Muscle layer of colon (tissue), 2 donors: ENCODE measurements around the gene CLASP1.
"Not testable (repeated sequence)": the region's sequence is repeated elsewhere in the genome, so short reads cannot be mapped to it uniquely, and the experiment has no call there.

ENCODE experiments used
- H3K27ac ChIP-seq: one replicate; pipeline ENCODE4 v1.7.0; 2013; ENCODE audit warnings: low read depth, mild to moderate bottlenecking, low read length, moderate library complexity
- H3K27me3 ChIP-seq, 2 donors: one replicate each; pipeline ENCODE4 v1.7.0; 2013; ENCODE audit warnings: low read length in 2 of 2, mild to moderate bottlenecking in 2 of 2; ENCODE audit not compliant: insufficient read depth in 2 of 2, control insufficient read depth in 1 of 2
- H3K36me3 ChIP-seq: one replicate; pipeline ENCODE4 v1.7.0; 2013; ENCODE audit warnings: mild to moderate bottlenecking, low read length; ENCODE audit not compliant: insufficient read depth
- H3K4me1 ChIP-seq: one replicate; pipeline ENCODE4 v1.7.0; 2013; ENCODE audit warnings: mild to moderate bottlenecking, low read length; ENCODE audit not compliant: insufficient read depth
- H3K4me3 ChIP-seq, 2 donors: one replicate each; pipeline ENCODE4 v1.7.0; 2013; ENCODE audit warnings: low read length in 2 of 2, low read depth in 1 of 2, mild to moderate bottlenecking in 1 of 2, moderate library complexity in 1 of 2
- H3K9ac ChIP-seq: one replicate; pipeline ENCODE4 v1.7.0; 2013; ENCODE audit warnings: low read length
- H3K9me3 ChIP-seq: one replicate; pipeline ENCODE4 v1.7.0; 2013; ENCODE audit warnings: mild to moderate bottlenecking, low read length
- donor health status: abdominal sarcoma.
- donor health status: Adenocarcinoma of cecum.

CLASP1 gene

DNA sequence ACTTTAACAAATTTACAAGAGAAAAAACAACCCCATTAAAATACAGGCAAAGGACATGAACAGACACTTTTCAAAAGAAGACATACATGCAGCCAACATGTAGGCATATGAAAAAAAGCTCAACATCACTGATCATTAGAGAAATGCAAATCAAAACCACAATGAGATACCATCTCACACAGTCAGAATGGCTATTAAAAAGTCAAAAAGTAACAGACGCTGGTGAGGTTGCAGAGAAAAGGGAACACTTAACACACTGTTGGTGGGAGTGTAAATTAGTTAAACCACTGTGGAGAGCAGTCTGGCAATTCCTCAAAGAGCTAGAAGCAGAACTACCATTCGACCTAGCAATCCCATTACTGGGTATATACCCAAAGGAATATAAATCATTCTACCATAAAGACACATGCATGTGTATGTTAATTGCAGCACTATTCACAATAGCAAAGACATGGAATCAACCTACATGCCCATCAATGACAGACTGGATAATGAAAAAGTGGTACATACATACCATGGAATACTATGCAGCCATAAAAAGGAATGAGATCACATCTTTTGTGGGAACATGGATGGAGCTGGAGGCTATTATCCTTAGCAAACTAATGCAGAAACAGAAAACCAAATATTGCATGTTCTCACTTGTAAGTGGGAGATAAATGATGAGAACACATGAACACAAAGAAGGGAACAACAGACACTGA is 96.6 kb downstream of the CLASP1 start:
- H3K4me3 ChIP-seq, H3K27ac ChIP-seq, H3K9ac ChIP-seq, H3K36me3 ChIP-seq, H3K27me3 ChIP-seq, H3K4me1 ChIP-seq, H3K9me3 ChIP-seq: not testable (repeated sequence)

- no peaks in the 10 kb centered on the region for H3K36me3 ChIP-seq
- H3K27me3 ChIP-seq: no peaks in the 10 kb centered on the region
- H3K27ac ChIP-seq: no peak overlapping the region
- no peak overlapping the region for H3K9ac ChIP-seq
- no peaks in the 10 kb centered on the region for H3K9me3 ChIP-seq
- no peaks in the 10 kb centered on the region for H3K4me1 ChIP-seq
- no peak overlapping the region for H3K4me3 ChIP-seq
Observed at GRCh38 chr2:121550669-121551068, 98.6 kb downstream of the CLASP1 start.

DNA sequence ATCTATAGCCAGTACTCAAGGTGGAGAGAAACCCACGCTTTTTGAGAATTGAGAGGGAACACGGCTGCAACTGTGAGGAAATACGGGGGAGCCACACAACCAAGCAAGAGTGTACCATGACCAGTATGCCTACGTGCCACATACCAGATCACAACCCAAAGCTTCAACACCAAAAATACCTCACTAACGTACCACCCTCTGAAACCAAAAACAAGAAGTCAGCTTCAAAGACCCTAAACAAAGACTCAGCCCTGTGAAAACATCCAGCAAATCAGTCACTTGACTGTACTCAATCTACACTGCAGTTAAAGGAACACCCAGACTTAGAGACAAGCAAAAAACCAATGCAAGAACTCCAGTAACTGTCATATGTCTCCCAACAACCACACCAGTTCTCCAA is 101.6 kb downstream of the CLASP1 start:
- H3K36me3 ChIP-seq: no peaks in the 10 kb centered on the region
- H3K27me3 ChIP-seq: no peaks in the 10 kb centered on the region
- peaks cover 10% of the 10 kb centered on the region for H3K4me1 ChIP-seq
- H3K4me3 ChIP-seq: no peak overlapping the region
- no peaks in the 10 kb centered on the region for H3K9me3 ChIP-seq
- H3K27ac ChIP-seq: no peak overlapping the region
- no peak overlapping the region for H3K9ac ChIP-seq

GRCh38 chr2:121545913-121546312 is 103.3 kb downstream of the CLASP1 start:
- Histone ChIP-seq H3K27ac (no peak overlapping the region), H3K36me3 (no peaks in the 10 kb centered on the region), H3K27me3 (no peaks in the 10 kb centered on the region), H3K4me3 (no peak overlapping the region), H3K9ac (no peak overlapping the region), H3K9me3 (no peaks in the 10 kb centered on the region), H3K4me1 (peaks cover 19% of the 10 kb centered on the region)

DNA sequence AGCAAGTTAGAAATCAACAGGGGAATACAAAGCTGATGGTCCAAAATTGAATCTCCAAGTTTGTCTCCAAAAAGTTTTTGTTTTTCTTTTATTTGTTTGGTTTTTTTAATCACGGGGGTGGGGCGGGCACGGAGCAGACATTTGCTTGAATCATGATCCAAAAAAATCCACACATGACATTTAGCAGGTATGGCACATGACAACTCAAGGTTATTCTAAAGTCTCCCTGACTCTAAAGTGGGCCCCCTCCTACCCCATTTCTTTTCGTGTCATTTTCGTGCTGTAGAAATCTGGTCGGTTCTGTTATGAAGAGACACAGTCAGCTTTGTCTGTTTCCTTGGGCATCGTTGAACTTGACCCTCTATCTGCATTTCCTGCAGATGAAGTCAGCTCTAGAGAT is 104.0 kb downstream of the CLASP1 start:
- no peaks in the 10 kb centered on the region for H3K36me3 ChIP-seq
- no peak overlapping the region for H3K9ac ChIP-seq
- no peak overlapping the region for H3K27ac ChIP-seq
- peaks cover 19% of the 10 kb centered on the region for H3K4me1 ChIP-seq
- no peaks in the 10 kb centered on the region for H3K9me3 ChIP-seq
- no peaks in the 10 kb centered on the region for H3K27me3 ChIP-seq
- no peak overlapping the region for H3K4me3 ChIP-seq

GRCh38 chr2:121541495-121541894 is 107.8 kb downstream of the CLASP1 start:
- Histone ChIP-seq H3K27me3 (no peaks in the 10 kb centered on the region), H3K9me3 (no peaks in the 10 kb centered on the region), H3K4me3 (no peak overlapping the region), H3K9ac (no peak overlapping the region), H3K4me1 (peaks cover 25% of the 10 kb centered on the region), H3K36me3 (no peaks in the 10 kb centered on the region), H3K27ac (no peak overlapping the region)

- H3K9ac ChIP-seq: no peak overlapping the region
- H3K4me1 ChIP-seq: peaks cover 28% of the 10 kb centered on the region
- H3K27me3 ChIP-seq: no peaks in the 10 kb centered on the region
- H3K9me3 ChIP-seq: no peaks in the 10 kb centered on the region
- H3K36me3 ChIP-seq: no peaks in the 10 kb centered on the region
- H3K4me3 ChIP-seq: no peak overlapping the region
- no peak overlapping the region for H3K27ac ChIP-seq
Observed at GRCh38 chr2:121539750-121540469, 109.4 kb downstream of the CLASP1 start.

DNA sequence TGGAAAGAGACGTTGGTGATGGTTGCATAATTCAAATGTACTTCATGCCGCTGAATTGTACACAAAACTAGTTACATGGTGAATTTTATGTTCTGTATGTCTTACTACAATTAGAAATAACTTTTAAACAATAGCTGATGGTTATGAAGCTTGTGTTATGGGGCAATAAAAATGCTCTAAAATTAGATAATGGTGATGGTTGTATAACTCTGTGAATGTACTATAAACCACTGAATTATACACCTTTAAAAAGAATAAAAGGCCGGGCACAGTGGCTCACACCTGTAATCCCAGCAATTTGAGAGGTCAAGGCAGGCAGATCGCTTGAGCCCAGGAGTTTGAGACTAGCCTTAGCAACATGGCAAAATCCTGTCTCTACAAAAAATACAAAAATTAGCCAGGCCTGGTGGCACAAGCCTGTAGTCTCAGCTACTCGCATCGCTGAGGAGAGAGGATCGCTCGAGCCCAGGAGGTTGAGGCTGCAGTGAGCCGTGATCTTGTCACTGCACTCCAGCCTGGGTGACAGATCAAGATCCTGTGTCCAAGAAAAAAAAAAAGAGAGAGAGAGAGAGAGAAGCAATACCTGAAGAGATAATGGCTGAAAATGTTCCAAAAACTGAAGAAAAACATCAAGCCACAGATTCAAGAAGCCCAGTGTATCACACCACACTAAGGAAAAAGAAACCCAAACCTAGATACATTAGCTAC is 112.3 kb downstream of the CLASP1 start:
- Histone ChIP-seq H3K9me3 (no peaks in the 10 kb centered on the region), H3K4me3 (no peak overlapping the region), H3K9ac (no peak overlapping the region), H3K36me3 (no peaks in the 10 kb centered on the region), H3K27me3 (no peaks in the 10 kb centered on the region), H3K27ac (no peak overlapping the region), H3K4me1 (peaks cover 17% of the 10 kb centered on the region)

DNA sequence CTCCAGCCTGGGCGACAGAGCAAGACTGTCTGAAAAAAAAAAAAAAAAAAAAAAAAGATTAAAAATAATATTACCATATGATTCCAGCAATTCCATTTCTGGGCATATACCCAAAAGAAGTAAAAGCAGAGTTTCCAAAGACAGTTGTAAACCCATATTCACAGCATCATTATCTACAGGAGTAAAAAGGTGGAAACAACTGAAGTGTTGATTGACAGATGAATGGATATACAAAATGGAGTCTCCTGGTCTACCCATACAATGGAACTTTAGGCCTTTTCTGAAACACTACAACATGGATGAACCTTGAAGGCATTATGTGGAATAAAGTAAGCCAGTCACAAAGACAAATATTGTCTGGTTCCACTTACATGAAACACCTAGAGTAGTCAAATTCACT is 112.9 kb downstream of the CLASP1 start:
- H3K27ac ChIP-seq: no peak overlapping the region
- H3K9ac ChIP-seq: no peak overlapping the region
- no peak overlapping the region for H3K4me3 ChIP-seq
- no peaks in the 10 kb centered on the region for H3K36me3 ChIP-seq
- H3K4me1 ChIP-seq: peaks cover 13% of the 10 kb centered on the region
- no peaks in the 10 kb centered on the region for H3K9me3 ChIP-seq
- H3K27me3 ChIP-seq: no peaks in the 10 kb centered on the region

DNA sequence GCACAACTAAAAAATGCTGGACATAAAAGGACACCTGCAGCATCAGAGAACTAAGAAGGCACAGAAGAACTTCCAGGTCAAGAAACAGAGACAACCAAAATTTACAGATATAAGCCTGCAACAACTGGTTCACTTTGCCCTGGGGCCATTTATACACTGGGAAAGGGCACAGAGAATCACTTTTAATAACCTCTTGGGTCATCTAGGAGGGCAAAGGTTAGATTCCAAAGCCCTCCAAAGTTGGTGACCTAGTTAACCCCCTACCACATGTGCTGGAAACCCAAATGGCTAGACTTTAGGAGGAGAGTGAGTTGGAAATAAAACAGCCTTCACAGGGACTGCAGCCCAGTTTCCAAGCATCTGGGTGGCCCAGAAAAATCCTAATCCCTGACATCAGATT is 115.3 kb downstream of the CLASP1 start:
- Histone ChIP-seq H3K4me1 (peaks cover 20% of the 10 kb centered on the region), H3K4me3 (no peak overlapping the region), H3K27me3 (no peaks in the 10 kb centered on the region), H3K36me3 (no peaks in the 10 kb centered on the region), H3K9ac (no peak overlapping the region), H3K27ac (no peak overlapping the region), H3K9me3 (no peaks in the 10 kb centered on the region)

GRCh38 chr2:121532894-121533293 is 116.4 kb downstream of the CLASP1 start:
- Histone ChIP-seq H3K36me3 (no peaks in the 10 kb centered on the region), H3K27me3 (no peaks in the 10 kb centered on the region), H3K4me3 (no peak overlapping the region), H3K9ac (no peak overlapping the region), H3K4me1 (peaks cover 32% of the 10 kb centered on the region), H3K9me3 (no peaks in the 10 kb centered on the region), H3K27ac (no peak overlapping the region)
